GM19328 (cell line): Measurements from ENCODE around the gene FGD2.
"Not testable (repeated sequence)": the region's sequence is repeated elsewhere in the genome, so short reads cannot be mapped to it uniquely, and the experiment has no call there.

ENCODE experiments used
- ATAC-seq: cut with Tn5 transposase; IDR thresholded peaks from one replicate; pipeline ENCODE4 v1.9.1; 2021; ENCODE audit warnings: mild to moderate bottlenecking, moderate library complexity; ENCODE audit not compliant: unreplicated experiment

The FGD2 gene

DNA sequence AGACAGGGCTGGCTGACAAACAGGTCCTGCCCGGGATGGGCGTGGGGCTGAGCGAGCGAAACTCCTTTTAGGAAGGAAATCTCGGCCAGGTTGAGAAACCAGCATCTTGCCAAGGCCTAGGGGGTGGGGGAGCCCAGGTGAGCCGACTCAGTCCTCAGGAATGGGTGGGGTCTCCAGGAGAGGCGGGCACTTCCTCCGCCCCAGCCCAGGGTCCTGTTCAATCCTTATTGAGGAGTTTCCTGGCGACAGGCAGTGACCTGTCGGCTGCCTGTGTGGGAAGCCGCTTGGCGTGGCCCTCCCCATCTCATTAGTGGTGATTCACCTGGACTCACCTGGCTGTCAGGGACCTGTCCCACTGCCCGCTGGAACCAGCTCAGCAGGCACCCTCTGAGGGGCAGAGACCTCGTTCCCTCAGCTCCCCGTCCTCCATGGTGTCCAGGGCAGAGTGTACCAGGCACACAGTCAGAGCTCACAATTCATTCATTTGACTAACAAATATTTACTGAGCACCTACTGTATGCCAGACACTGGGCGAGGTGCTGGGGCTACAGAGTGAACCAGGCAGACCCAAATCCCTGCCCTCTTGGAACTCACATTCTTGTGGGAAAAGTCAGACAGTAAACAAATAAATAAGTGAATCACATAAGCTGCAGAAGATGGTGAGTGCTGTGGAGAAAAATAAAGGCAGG, 51.1 kb downstream of the FGD2 start:
- no peak for ATAC-seq

DNA sequence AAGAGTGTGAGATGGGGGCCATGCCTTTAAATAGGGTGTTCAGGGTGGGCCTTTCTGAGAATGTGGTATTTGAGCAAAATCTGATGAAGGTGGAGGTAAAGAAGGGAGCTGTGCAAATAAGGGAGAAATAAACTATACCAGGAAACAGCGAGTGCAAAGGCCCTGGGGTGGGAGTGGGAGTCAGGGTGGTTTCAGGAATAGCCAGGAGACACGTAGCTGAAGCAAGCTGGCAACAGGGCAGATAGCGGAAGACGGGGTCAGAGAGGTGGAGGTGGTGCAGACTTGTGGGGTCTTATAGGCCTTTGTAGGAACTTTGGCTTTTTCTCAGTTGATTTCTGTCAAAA, 51.6 kb downstream of the FGD2 start:
- no peak for ATAC-seq

DNA sequence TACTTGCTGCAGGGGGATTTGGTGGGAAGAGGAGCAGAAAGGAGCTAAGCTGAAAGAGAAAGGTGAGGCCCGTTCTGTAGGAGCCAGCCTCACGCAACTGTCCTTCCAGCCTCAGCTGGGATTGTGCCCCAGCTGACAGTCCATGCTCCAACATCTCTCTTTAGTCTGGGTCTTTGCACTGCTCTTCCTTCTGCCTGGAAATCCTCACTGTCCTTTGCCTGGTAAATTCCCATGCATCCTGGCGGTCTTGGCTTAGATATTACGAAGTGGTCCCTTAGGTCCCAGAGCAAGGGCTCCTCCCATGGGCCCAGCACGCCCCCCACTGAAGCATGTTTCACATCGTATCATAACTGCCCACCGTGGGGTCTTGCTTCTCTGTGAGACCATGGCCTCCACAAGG, 52.2 kb downstream of the FGD2 start:
- ATAC-seq: no peak

DNA sequence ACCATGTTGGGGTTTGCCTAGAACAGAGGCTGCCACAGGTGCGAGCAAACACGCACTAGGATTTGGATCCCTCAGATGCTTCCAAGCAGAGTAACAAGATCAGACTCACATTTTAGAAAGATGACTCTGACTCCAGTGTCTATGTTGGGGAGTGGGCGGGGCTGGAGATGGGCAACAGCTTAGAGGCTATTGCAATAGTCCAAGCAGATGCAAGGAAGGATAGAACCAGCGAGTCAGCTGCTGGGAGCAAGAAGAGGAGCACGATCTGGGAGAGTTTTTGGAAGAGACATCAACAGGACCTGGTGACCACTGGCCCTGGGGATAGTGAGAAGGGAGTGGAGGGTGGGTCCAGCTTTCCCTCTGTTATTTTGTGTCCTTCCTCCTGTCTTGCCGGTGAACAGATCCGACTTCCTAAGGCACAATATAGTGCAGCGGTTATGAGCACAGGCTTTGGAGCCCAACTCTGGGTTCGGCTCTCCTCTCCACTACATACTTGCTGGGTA, 52.7 kb downstream of the FGD2 start:
- ATAC-seq: no peak

DNA sequence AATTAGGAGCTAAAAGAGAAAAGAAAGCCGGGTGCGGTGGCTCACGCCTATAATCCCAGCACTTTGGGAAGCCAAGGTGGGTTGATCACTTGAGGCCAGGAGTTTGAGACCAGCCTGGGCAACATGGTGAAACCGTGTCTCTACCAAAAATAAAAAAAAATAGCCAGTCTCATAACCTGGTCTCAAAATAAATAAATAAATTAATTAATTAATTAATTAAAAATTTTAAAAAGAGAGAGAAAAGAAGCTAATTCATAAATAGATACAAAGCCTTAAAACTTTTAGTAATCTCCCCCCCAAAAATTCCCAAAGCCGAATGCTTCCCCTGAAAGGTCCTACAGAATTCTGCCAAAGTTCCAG, 53.5 kb downstream of the FGD2 start:
- not testable (repeated sequence) for ATAC-seq

DNA sequence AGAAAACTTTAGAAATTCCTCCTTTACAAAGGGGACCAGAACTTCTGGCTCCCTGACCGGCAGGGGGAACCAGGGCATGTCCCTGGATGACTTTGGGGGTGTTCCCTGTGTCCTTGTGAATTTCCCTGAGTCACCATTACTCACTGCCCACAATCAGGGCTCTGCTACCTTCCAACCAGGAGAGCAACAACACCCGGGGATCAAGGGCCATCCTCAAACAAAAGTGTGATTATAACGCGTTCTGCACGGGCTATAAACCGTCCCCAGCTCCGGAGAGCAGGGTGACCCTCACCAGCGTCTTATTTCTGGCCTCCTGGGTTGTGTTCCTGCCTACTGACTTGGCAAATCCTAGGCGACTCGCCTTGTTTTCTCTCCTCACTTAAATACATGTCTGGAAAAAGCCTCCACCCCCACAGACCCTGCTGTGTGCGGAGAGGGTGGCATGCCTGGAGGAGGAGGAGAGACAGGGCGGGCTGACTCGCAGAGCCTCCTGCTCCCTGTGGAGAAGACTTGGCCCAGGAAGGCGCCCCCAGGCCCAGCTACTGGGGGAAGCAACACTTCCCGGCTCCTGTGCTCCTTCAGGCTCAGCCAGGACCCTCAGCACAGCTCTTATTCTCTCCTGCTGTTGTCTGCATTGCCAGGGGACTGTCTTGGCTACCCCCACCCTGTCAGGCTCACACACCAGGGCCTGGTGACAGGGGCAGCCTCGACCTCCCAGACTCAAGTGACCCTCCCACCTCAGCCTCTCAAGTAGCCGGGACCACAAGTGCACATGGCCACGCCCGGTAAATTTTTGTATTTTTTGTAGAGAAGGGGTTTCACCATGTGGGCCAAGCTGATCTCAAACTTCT, 54.1 kb downstream of the FGD2 start:
- no peak for ATAC-seq

DNA sequence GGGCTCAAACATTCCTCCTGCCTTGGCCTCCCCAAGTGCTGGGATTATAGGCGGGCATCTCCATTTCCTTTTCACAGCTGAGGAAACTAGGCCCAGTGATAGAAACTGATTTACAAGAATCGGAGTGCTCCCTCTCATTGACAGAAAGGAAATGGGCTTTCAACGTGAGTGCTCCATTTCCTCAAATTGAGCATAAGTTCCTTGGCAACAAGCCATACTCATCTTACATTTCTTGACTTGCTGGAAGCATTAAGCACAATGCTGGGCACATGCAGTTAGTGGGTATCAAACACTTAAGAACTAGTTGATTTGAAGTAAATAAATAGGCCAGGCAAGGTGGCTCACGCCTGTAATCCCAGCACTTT, 54.7 kb downstream of the FGD2 start:
- no peak for ATAC-seq

DNA sequence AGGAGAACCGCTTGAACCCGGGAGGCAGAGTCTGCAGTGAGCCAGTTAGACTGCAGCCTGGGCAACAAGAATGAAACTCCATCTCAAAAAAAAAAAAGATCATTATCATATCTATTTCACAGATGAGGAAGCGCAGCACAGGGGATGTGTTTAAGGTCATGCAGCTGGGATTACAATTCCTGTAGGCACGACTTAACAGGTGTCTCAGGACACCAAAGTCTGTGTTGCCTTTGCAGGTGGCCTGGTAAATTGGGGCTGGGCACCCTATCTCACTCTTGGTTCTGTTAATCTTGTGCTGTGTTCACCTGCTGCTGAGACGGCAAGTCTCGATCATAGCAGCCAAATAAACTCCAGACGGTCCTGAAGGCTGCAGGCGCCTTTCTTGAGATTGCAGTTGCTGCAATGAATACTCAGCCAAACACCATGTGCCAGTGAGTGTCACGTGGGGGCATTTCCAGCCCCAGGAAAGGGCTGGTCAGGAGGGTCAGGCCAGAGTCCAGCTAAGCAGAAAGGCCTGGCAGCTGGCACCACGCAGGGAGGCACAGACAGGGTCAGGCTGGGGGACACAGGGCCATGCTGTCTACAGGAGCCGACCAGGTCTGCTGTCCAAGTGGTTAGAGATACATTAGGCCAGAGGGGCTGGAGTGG, 55.8 kb downstream of the FGD2 start:
- ATAC-seq: no peak

DNA sequence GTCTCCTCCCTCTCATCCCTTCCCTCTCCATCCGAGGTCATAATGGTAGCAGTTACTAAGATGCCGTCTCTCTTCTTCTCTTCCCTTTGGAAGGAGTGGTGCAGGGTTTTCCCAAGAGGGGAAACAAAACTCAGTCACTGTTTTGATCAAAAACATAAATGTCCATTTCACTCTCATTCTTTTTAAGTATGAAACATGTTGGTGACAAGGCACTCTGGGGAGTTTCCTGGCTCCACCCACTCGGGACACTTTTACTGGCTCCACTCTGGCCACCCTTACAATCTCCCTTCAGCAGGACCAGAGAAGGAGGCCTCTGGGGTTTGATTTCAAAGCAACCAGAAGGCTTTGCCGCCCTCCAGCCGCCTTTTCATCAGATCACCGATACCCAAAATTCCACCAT, 57.0 kb downstream of the FGD2 start:
- ATAC-seq: no peak

DNA sequence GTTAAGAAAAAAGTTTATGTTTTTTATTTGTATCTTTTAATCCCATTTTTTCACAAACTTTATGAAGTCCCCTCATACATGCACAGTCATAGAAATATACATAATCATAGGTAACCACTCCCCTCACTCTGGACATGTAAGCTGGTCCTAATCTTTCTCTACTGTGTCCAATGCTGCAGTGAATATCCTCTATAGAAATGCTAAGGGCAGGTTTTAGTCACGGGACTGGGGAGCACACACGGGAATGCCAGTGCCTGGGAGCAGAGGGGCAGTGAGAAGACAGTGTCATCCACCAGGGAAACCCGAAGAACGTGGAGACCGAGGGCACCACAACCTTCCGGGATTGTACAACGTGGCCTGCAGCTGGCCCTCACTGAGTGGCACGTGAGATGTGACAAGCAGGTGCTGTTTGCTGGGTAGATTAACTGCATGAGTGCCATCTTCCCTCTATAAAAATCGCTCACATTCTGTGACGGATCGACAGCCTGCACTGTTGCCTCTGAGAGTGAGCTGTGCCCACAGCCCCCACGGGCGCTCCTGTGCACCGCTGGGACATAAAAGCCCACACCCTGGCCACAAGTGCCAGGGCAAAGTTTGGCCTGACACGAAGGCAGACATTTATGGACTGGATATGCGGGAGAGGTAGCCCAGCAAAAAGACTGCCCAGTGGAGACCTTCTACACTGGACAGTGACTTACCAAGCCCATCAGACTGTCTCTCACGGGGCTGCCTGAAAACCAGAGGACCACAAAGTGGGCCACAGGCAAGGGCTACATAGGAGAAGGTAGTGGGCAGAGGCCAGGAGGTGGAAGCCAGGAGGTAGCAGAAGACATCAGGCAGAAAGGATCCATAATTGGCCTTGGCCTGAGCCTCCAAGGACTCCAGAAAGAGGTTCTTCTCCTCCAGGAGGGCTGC, 63.2 kb downstream of the FGD2 start:
- no peak for ATAC-seq

DNA sequence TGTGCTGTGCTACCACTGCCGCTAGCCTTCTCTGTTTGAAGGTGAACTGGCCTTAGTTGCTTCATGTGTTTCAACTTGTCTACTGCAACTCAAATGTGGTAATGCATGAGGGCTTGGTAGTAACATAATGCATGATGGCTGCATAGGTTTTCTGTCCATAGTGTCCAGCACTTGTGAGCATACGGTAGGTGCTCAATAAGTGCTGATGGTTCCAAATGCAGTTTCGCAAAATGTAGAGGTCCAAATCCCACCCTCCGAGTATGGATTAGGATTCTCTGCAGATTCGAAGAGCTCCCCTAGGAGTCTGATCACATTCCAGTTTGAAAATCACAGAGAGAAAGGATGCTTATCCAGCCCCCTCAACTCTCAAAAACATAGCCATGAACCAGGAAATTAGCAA, 64.2 kb downstream of the FGD2 start:
- ATAC-seq: no peak

DNA sequence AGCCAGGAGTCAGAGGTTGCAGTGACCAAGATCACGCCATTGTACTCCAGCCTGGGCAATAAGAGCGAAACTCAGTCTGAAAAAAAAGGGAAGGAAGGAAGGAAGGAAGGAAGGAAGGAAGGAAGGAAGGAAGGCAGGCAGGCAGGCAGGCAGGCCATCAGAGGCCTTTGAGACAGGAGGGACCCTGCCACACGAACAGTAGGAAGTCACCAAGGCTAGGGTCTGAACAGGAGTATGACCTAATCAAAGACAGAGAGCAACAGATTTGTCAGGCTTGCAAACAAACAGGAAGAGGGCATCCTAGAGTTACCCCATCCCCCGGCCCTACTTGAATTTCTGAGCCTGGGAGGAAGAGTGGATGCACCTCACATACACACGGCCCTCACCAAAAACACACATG, 67.1 kb downstream of the FGD2 start:
- no peak for ATAC-seq

DNA sequence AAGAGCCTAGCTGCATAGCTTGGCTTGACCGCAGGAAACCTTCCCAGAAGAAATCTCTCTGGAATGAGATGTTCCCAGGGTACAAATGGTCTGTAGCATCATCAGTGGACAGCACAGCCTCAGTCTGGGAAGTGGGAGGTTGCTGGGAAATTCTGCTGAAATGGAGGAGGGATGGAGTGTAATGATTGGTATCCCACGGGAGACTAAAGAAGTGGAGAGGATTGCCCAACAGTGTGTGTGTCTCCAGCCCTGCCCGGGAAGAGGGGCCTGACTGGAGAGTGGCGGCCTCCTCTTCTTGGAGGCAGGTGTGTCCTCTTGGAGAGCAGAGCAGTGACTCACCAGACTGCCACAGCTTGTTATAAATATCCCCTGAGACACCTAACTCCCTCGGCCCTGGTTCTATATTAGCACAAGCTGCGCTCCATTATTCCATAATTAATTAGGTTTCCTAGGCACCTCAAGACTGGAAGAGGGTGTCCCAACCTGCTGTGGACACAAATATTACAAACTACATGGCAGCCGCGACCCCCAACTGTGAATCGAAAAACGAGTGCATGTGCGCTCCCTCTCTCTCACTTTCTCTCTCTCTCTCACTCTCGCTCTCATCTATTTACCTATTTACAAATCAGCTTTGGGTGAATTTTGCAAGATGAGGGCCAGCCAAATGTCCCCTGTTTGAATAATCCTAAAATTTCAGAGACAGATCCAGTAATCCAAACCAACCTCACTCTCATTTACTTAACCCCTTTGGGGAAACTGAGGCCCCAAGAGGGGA, 68.8 kb downstream of the FGD2 start:
- no peak for ATAC-seq

DNA sequence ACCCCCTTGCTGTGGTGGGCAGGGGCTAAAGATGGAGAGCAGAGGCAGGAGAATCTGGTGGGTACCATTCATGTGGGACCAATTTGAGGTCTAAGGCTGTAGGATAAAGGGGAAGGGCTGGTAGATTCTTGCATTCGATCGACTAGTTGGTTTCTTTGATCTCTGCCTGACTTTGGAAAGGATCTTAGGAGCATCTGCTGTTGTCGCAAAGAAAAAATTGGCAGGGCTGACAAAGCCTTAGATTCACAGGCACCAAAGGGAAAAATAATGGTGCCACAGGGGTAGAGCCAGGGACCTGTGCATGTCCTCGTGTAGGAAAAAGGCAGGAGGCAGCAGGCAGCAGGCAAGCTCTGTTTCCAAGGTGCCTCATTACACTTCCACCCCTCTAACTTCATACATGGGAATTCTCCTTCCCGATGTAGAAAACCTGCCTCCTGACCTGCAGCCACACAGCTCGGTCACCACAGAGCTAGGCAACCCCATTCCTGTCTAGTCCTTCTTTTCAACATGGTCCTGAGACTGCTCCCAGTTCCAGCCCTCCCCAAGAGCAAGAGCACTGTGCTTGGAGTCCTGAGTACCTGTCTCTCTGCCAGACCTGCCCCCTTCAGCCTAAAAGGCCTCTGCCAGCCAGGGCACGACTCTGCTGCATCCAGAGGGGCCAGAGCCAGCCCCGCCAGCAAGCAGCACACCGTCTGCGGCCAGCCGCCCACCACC, 71.9 kb downstream of the FGD2 start:
- no peak for ATAC-seq

DNA sequence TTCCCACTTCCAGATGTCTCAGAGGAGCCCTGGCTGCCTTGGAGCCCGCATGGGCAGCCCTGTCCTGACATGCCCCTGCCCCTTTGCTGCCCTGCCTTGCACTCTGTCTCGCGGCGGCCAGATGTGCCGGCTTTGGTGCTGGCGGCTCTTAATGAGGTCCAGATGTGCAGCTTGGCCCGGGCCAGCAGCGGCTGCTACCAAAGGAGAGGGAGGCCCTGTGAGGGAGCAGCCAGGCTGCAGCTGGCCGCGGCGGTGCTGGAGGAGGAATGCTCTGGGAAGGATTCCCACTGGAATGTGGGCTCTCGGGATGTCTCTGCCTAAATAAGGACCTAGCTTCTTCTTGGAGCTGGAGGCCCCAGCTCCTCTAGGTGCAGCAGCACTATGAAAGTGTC, 72.4 kb downstream of the FGD2 start:
- no peak for ATAC-seq
